22Rv1 (cell line): ENCODE results near the gene MYOD1.

Experiments
- H3K27ac ChIP-seq: fragments of 450-650 bp; 2 replicates; pipeline ENCODE4 v1.5.1; 2017
- CTCF ChIP-seq: fragments of 450-650 bp; IDR thresholded peaks from 2 replicates; pipeline ENCODE4 v1.5.1; 2017; ENCODE audit warnings: mild to moderate bottlenecking
- ZFX ChIP-seq: fragments of 450-650 bp; IDR thresholded peaks from 2 replicates; pipeline ENCODE4 v1.6.1; 2017; ENCODE audit warnings: antibody characterized with exemption, borderline replicate concordance

MYOD1 gene

DNA sequence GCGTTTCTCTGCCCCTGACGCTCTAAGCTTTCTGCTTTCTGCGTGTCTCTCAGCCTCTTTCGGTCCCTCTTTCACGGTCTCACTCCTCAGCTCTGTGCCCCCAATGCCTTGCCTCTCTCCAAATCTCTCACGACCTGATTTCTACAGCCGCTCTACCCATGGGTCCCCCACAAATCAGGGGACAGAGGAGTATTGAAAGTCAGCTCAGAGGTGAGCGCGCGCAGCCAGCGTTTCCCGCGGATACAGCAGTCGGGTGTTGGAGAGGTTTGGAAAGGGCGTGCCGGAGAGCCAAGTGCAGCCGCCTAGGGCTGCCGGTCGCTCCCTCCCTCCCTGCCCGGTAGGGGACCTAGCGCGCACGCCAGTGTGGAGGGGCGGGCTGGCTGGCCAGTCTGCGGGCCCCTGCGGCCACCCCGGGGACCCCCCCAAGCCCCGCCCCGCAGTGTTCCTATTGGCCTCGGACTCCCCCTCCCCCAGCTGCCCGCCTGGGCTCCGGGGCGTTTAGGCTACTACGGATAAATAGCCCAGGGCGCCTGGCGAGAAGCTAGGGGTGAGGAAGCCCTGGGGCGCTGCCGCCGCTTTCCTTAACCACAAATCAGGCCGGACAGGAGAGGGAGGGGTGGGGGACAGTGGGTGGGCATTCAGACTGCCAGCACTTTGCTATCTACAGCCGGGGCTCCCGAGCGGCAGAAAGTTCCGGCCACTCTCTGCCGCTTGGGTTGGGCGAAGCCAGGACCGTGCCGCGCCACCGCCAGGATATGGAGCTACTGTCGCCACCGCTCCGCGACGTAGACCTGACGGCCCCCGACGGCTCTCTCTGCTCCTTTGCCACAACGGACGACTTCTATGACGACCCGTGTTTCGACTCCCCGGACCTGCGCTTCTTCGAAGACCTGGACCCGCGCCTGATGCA lies at the start of gene MYOD1:
MYOD1 (plus strand) TSS at position 544 of the 910 bp plus-strand sequence; CDS start at position 756, 212 bp downstream.
- TF ChIP-seq ZFX (no peak), CTCF (no peak)

GRCh38 chr11:17672469-17672868 lies 46.9 kb upstream of the MYOD1 start:
- no peak overlapping the region for H3K27ac ChIP-seq
- TF ChIP-seq CTCF (no peak), ZFX (no peak)

More for the DNA sequence above, at the start of gene MYOD1:
- H3K27ac ChIP-seq, result no peak within 1 kb of the TSS

GRCh38 chr11:17673951-17674350 lies 45.4 kb upstream of the MYOD1 start:
- TF ChIP-seq CTCF (no peak), ZFX (no peak)
- no peak overlapping the region for H3K27ac ChIP-seq

GRCh38 chr11:17682848-17683247 lies 36.5 kb upstream of the MYOD1 start:
- no peak overlapping the region for H3K27ac ChIP-seq
- TF ChIP-seq ZFX, result no peak
- no peak for TF ChIP-seq CTCF

DNA sequence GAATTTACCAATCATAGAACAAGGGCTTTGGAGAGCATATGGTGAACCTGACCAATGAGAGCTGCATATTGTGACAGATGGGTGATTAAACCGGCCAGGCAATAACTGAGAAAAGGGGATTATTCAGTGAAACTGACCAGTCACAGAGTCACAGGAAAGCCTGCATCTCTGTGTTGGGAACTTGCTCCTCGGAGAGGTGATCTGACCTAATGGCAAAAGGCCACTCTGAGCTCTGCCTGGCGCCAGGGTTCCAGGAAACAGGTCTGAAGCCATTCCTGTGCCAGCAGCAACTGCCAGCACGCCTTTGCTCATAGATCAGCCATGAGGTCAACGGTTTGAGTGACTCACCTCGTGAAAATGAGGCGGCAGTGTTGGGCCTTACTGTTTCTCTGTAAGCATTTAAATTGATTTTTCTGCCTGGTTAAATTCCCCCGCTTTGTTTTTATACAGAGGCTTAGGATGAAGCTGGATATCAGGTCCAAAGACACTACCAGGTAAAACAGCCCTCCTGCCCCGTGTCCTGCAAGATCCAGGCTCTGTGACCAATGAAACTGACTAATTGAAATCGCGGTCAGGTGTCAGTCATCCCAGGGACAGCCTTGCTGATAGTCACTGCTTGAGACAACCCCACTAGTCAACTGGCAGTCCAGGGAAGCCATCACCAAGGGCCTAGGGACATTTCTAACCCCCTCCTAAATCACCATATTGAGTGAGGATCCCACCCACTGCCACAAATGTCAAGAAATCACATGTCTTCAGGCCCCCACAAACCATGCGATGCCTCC lies 35.8 kb upstream of the MYOD1 start:
- no peak overlapping the region for H3K27ac ChIP-seq
- no peak for TF ChIP-seq CTCF
- no peak for TF ChIP-seq ZFX

- TF ChIP-seq ZFX, result no peak
- TF ChIP-seq CTCF, result no peak
- H3K27ac ChIP-seq, result no peak overlapping the region
Measured at GRCh38 chr11:17684550-17684949, 34.8 kb upstream of the MYOD1 start.
